Measurements from ENCODE around the gene KLHL18. TPM values are rescaled to one million over a fixed set of nuclear protein-coding genes. Genes with fewer than 3 reads are reported as not detected.
"Not testable (repeated sequence)": the region's sequence is repeated elsewhere in the genome, so short reads cannot be mapped to it uniquely, and the experiment has no call there.

Gene KLHL18
- total RNA-seq, 1 donor from 2014 or later: 47.4 TPM

DNA sequence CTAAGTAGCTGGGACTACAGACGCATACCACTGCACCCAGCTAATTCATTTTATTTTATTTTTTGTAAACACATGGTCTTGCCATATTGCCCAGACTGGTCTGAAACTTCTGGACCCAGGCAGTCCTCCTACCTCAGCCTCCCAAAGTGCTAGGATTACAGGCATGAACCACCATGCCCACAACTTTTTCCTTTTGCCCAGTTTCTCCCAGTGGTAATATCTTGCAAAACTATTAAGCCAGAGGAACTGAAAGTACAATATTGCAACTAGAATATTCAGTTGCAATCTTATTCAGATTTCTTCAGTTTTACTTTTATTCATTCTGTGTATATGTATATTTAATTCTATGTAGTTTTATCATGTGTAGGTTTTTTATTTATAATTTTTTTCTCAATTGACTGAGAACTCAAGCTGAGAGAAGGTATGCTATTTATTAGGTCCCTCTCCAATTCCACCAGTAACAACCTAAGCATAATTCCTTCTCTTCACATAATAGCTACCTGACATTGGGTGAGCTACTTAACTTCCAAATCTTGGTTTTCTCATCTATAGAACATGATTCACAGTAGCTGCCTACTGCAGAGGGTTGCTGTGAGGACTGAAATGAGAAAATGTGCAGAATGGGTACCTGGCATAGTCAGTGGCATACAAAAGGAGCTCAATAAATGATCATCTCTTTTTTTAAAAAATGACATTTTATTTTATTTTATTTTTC lies 30.8 kb downstream of the KLHL18 start:
- no peak for DNase-seq
- H3K4me3 Mint-ChIP-seq (ENCODE audit: unreplicated experiment): no peak overlapping the region
- no peaks in the 10 kb centered on the region for H3K27me3 Mint-ChIP-seq (ENCODE audit: unreplicated experiment)
- no peak overlapping the region for H3K27ac Mint-ChIP-seq (ENCODE audit: unreplicated experiment)
- peaks cover 5% of the 10 kb centered on the region for H3K9me3 Mint-ChIP-seq (ENCODE audit: unreplicated experiment)
- TF ChIP-seq, protein P1, sequence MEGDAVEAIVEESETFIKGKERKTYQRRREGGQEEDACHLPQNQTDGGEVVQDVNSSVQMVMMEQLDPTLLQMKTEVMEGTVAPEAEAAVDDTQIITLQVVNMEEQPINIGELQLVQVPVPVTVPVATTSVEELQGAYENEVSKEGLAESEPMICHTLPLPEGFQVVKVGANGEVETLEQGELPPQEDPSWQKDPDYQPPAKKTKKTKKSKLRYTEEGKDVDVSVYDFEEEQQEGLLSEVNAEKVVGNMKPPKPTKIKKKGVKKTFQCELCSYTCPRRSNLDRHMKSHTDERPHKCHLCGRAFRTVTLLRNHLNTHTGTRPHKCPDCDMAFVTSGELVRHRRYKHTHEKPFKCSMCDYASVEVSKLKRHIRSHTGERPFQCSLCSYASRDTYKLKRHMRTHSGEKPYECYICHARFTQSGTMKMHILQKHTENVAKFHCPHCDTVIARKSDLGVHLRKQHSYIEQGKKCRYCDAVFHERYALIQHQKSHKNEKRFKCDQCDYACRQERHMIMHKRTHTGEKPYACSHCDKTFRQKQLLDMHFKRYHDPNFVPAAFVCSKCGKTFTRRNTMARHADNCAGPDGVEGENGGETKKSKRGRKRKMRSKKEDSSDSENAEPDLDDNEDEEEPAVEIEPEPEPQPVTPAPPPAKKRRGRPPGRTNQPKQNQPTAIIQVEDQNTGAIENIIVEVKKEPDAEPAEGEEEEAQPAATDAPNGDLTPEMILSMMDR (IDR thresholded peaks at IDR 0.05; ENCODE audit: partially characterized antibody, unreplicated experiment): no peak
- peaks cover 15% of the 10 kb centered on the region for H3K4me1 Mint-ChIP-seq (ENCODE audit: low read depth, unreplicated experiment)
- peaks cover 8% of the 10 kb centered on the region for H3K36me3 Mint-ChIP-seq (ENCODE audit: unreplicated experiment)

DNA sequence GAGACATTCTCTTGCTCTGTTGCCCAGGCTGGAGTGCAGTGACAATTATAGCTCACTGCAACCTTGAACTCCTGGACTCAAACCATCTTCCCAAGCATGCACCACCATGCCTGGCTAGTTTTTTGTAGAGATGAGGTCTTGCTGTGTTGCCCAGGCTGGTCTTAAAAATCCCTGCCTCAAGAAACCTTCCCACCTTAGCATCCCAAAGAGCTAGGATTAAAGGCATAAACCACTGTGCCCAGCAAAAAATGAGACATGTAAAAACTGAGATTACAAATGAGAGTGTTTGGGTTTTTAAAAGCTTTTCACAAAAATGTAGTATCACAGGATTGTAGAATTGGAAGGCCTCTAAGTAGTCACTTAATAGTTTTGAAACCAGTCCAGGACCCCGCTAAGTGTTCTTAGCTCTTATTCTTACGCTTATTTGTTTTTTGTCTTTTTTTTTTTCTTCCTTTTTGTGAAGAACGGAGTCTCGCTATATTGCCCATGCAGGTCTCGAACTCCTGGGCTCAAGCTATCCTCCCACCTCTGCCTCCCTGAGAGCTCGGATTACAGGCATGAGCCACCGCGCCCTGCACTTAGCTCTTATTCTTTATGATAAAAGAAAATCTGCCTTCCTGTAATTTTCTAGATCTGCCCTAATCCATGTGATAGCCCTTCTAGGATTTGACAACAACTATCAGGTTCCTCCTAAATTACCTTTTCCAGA lies 31.5 kb downstream of the KLHL18 start:
- TF ChIP-seq, protein P1 (IDR thresholded peaks at IDR 0.05; ENCODE audit: partially characterized antibody, unreplicated experiment): no peak

DNA sequence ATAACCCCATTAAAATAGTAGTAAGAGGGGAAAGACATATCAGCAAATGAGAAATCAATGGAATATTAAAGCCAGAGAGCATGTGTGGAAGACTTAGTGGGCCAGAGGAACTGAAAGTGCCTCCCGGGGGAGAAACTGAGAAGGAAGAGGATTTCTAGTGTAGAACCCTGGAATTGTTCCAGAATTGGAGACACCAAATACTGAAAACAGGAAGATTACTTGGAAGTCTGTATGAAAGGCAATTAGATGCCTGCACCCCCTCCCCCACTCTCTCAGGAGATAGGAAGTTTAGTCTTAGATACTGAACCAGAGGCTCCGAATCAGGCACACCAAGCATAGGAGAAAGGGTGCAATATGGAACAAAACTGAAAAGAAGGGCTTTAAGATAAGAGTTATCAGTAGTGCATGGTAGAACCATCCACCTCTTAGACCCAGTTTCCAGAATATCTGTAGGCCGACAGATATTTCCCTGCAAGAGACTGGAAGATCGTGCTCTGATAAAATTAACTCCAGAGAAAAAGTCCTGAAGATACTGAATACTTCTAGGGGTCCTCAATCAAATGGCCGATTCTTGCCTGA lies 32.4 kb downstream of the KLHL18 start:
- Mint-ChIP-seq H3K4me3 (ENCODE audit: unreplicated experiment) (no peak overlapping the region), H3K36me3 (ENCODE audit: unreplicated experiment) (peaks cover 6% of the 10 kb centered on the region), H3K9me3 (ENCODE audit: unreplicated experiment) (peaks cover 4% of the 10 kb centered on the region), H3K4me1 (ENCODE audit: low read depth, unreplicated experiment) (peaks cover 15% of the 10 kb centered on the region), H3K27me3 (ENCODE audit: unreplicated experiment) (no peaks in the 10 kb centered on the region), H3K27ac (ENCODE audit: unreplicated experiment) (no peak overlapping the region)
- DNase-seq: no peak
- TF ChIP-seq, protein P1 (IDR thresholded peaks at IDR 0.05; ENCODE audit: partially characterized antibody, unreplicated experiment): no peak

More for the DNA sequence above, 31.5 kb downstream of the KLHL18 start:
- Mint-ChIP-seq H3K27ac (ENCODE audit: unreplicated experiment) (peak overlapping the region; percentile 29), H3K4me1 (ENCODE audit: low read depth, unreplicated experiment) (peaks cover 15% of the 10 kb centered on the region), H3K4me3 (ENCODE audit: unreplicated experiment) (no peak overlapping the region), H3K27me3 (ENCODE audit: unreplicated experiment) (no peaks in the 10 kb centered on the region), H3K9me3 (ENCODE audit: unreplicated experiment) (peaks cover 5% of the 10 kb centered on the region), H3K36me3 (ENCODE audit: unreplicated experiment) (peaks cover 8% of the 10 kb centered on the region)
- DNase-seq: no peak

DNA sequence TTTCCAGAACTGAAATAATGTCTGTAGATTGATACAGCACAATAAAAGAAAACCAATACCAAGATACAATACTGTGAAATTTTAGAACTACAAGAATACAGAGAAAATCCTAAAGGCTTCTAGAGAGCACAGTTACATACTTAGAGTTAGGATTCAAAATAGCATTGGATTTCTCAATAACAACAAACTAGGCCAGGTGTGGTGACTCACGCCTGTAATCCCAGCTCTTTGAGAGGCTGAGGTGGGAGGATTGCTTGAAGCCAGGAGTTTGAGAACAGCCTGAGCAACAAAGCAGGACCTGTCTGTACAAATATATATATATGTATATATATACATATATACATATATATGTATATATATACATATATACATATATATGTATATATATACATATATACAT lies 33.4 kb downstream of the KLHL18 start:
- not testable (repeated sequence) for H3K4me3 Mint-ChIP-seq (ENCODE audit: unreplicated experiment); H3K36me3 Mint-ChIP-seq (ENCODE audit: unreplicated experiment); DNase-seq; H3K27me3 Mint-ChIP-seq (ENCODE audit: unreplicated experiment); H3K27ac Mint-ChIP-seq (ENCODE audit: unreplicated experiment); H3K9me3 Mint-ChIP-seq (ENCODE audit: unreplicated experiment)
- H3K4me1 Mint-ChIP-seq (ENCODE audit: low read depth, unreplicated experiment): peaks cover 15% of the 10 kb centered on the region

DNA sequence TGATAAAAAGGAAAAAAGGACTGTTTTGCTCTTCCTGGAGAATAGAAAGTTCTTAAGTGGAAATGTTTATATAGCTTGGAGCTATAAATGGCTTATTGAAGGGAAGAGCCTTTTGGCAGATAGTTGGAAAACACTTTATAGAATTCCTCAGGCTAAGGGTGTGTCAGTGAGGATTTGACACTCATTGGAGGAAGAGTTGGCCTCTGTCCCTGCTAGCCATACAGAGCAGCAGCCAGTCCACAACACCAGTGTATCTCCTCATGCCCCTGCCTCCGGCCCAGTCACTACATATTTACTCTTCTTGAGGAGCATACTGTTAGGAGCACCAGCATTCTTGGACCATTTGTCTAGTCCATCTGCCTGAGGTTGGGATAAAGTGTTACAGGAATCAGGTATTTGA lies 36.2 kb downstream of the KLHL18 start:
- peaks cover 4% of the 10 kb centered on the region for H3K27me3 Mint-ChIP-seq (ENCODE audit: unreplicated experiment)
- H3K36me3 Mint-ChIP-seq (ENCODE audit: unreplicated experiment): no peaks in the 10 kb centered on the region
- no peak overlapping the region for H3K27ac Mint-ChIP-seq (ENCODE audit: unreplicated experiment)
- H3K9me3 Mint-ChIP-seq (ENCODE audit: unreplicated experiment): peaks cover 3% of the 10 kb centered on the region
- H3K4me1 Mint-ChIP-seq (ENCODE audit: low read depth, unreplicated experiment): peaks cover 18% of the 10 kb centered on the region
- no peak for DNase-seq
- no peak overlapping the region for H3K4me3 Mint-ChIP-seq (ENCODE audit: unreplicated experiment)
- TF ChIP-seq, protein P1 (IDR thresholded peaks at IDR 0.05; ENCODE audit: partially characterized antibody, unreplicated experiment): no peak

Measured in glutamatergic neuron (in vitro differentiated cells).